H9 (cell line): ENCODE measurements around the gene SMPX. TPM values are rescaled to one million over a fixed set of nuclear protein-coding genes. Genes with fewer than 3 reads are reported as not detected.

Experiments
- DNase-seq: peaks from one replicate; pipeline ENCODE4 v3.0.0-alpha.2; 2017
- H2AFZ ChIP-seq: one replicate; pipeline ENCODE4 v1.6.1; 2013; ENCODE audit warnings: mild to moderate bottlenecking, low read length, control low read depth, moderate library complexity
- H2AK5ac ChIP-seq: 2 replicates; pipeline ENCODE4 v1.6.1; 2013; ENCODE audit warnings: low read length, control low read depth, mixed read lengths; ENCODE audit not compliant: insufficient read length
- H2BK120ac ChIP-seq: one replicate; pipeline ENCODE4 v1.6.1; 2013; ENCODE audit warnings: low read depth, mild to moderate bottlenecking, low read length, control low read depth, inconsistent platforms; ENCODE audit not compliant: poor library complexity, severe bottlenecking
- H2BK12ac ChIP-seq: 2 replicates; pipeline ENCODE4 v1.6.1; 2013; ENCODE audit warnings: low read length, control low read depth, mixed read lengths, low read depth; ENCODE audit not compliant: insufficient read length
- H2BK15ac ChIP-seq: 2 replicates; pipeline ENCODE4 v1.6.1; 2013; ENCODE audit warnings: low read depth, low read length, control low read depth
- H2BK20ac ChIP-seq: one replicate; pipeline ENCODE4 v1.6.1; 2013; ENCODE audit warnings: low read depth, mild to moderate bottlenecking, low read length, control low read depth, inconsistent platforms; ENCODE audit not compliant: poor library complexity, severe bottlenecking
- H2BK5ac ChIP-seq: 2 replicates; pipeline ENCODE4 v1.6.1; 2013; ENCODE audit warnings: low read length, control low read depth, mixed read lengths; ENCODE audit not compliant: insufficient read length
- H3K14ac ChIP-seq: 2 replicates; pipeline ENCODE4 v1.6.1; 2013; ENCODE audit warnings: low read length, control low read depth; ENCODE audit not compliant: insufficient read depth
- H3K18ac ChIP-seq: 2 replicates; pipeline ENCODE4 v1.6.1; 2013; ENCODE audit warnings: low read depth, mild to moderate bottlenecking, mixed read lengths, low read length, control low read depth; ENCODE audit not compliant: insufficient read length
- H3K23ac ChIP-seq: 2 replicates; pipeline ENCODE4 v1.6.1; 2013; ENCODE audit warnings: low read length, control low read depth, mixed read lengths, low read depth; ENCODE audit not compliant: insufficient read length
- H3K23me2 ChIP-seq: 2 replicates; pipeline ENCODE4 v1.6.1; 2013; ENCODE audit warnings: low read depth, mild to moderate bottlenecking, mixed read lengths, low read length, control low read depth; ENCODE audit not compliant: insufficient read length, poor library complexity, severe bottlenecking
- H3K27ac ChIP-seq: 2 replicates; pipeline ENCODE4 v1.5.1; 2013; ENCODE audit warnings: low read length, control low read depth, mixed read lengths, low read depth; ENCODE audit not compliant: insufficient read length
- H3K27me3 ChIP-seq: 2 replicates; pipeline ENCODE4 v1.6.1; 2013; ENCODE audit warnings: low read length, control low read depth, inconsistent platforms; ENCODE audit not compliant: insufficient read depth
- H3K4ac ChIP-seq: 2 replicates; pipeline ENCODE4 v1.6.1; 2013; ENCODE audit warnings: low read depth, mild to moderate bottlenecking, control low read depth, inconsistent platforms, low read length, moderate library complexity
- H3K4me1 ChIP-seq: 2 replicates; pipeline ENCODE4 v1.6.1; 2013; ENCODE audit warnings: low read length, control low read depth, inconsistent platforms; ENCODE audit not compliant: insufficient read depth
- H3K4me2 ChIP-seq: 2 replicates; pipeline ENCODE4 v1.6.1; 2013; ENCODE audit warnings: low read length, control low read depth, mixed read lengths; ENCODE audit not compliant: insufficient read length, insufficient read depth
- H3K56ac ChIP-seq: 2 replicates; pipeline ENCODE4 v1.6.1; 2013; ENCODE audit warnings: low read depth, mild to moderate bottlenecking, mixed read lengths, low read length, control low read depth; ENCODE audit not compliant: insufficient read length
- H3K79me1 ChIP-seq: 2 replicates; pipeline ENCODE4 v1.6.1; 2013; ENCODE audit warnings: low read depth, mild to moderate bottlenecking, moderate library complexity, low read length, control low read depth, inconsistent platforms; ENCODE audit not compliant: insufficient read depth, poor library complexity, severe bottlenecking
- H3K79me2 ChIP-seq: 2 replicates; pipeline ENCODE4 v1.6.1; 2013; ENCODE audit warnings: low read length, control low read depth, inconsistent platforms; ENCODE audit not compliant: insufficient read depth
- H3K9ac ChIP-seq: 2 replicates; pipeline ENCODE4 v1.6.1; 2013; ENCODE audit warnings: low read length, control low read depth, mixed read lengths; ENCODE audit not compliant: insufficient read length; ENCODE audit errors: extremely low read depth
- H3K9me3 ChIP-seq: one replicate; pipeline ENCODE4 v1.6.1; 2013; ENCODE audit warnings: low read depth, low read length, inconsistent platforms; ENCODE audit not compliant: control insufficient read depth
- H3T11ph ChIP-seq: one replicate; pipeline ENCODE4 v1.6.1; 2013; ENCODE audit warnings: mild to moderate bottlenecking, low read length, control low read depth, inconsistent platforms
- H4K20me1 ChIP-seq: one replicate; pipeline ENCODE4 v1.6.1; 2013; ENCODE audit not compliant: control insufficient read depth, insufficient read length, insufficient read depth
- H4K5ac ChIP-seq: 2 replicates; pipeline ENCODE4 v1.6.1; 2013; ENCODE audit warnings: low read depth, mild to moderate bottlenecking, mixed read lengths, low read length, control low read depth; ENCODE audit not compliant: insufficient read length
- H4K8ac ChIP-seq: replicated peaks from 2 replicates; pipeline ENCODE4 v1.6.1; 2013; ENCODE audit warnings: low read length, control low read depth, mixed read lengths, low read depth; ENCODE audit not compliant: insufficient read length
- H4K91ac ChIP-seq: 2 replicates; pipeline ENCODE4 v1.6.1; 2013; ENCODE audit warnings: low read depth, mild to moderate bottlenecking, moderate library complexity, mixed read lengths, low read length, control low read depth; ENCODE audit not compliant: insufficient read length
- H3K27ac Mint-ChIP-seq, 3 experiments: 2 replicates in 2 of 3; 3 replicates in 1 of 3; pipeline ENCODE4 v1.8.0; 2020 to 2021; ENCODE audit warnings: mixed read lengths in 3 of 3, mild to moderate bottlenecking in 1 of 3, moderate library complexity in 1 of 3
- H3K27me3 Mint-ChIP-seq: 2 replicates; pipeline ENCODE4 v1.8.0; 2021; ENCODE audit warnings: low read depth, mild to moderate bottlenecking, moderate library complexity, mixed read lengths
- H3K36me3 Mint-ChIP-seq, 3 experiments: 2 replicates in 2 of 3; 3 replicates in 1 of 3; pipeline ENCODE4 v1.8.0; 2020 to 2021; ENCODE audit warnings: low read depth in 3 of 3, mixed read lengths in 3 of 3; ENCODE audit not compliant: insufficient read depth in 1 of 3
- H3K4me1 Mint-ChIP-seq, 2 experiments: 2 replicates each; pipeline ENCODE4 v1.8.0; 2020; ENCODE audit warnings: mixed read lengths in 2 of 2
- H3K4me3 Mint-ChIP-seq, 2 experiments: 2 replicates in 1 of 2; 3 replicates in 1 of 2; pipeline ENCODE4 v1.8.0; 2020 to 2021; ENCODE audit warnings: mild to moderate bottlenecking in 2 of 2, mixed read lengths in 2 of 2, moderate library complexity in 1 of 2
- H3K9me3 Mint-ChIP-seq, 2 experiments: 2 replicates in 1 of 2; 3 replicates in 1 of 2; pipeline ENCODE4 v1.8.0; 2020; ENCODE audit warnings: mild to moderate bottlenecking in 2 of 2, mixed read lengths in 2 of 2, moderate library complexity in 1 of 2
- CTCF ChIP-seq: fragments of 200-600 bp; sonication (generic); conservative IDR thresholded peaks from 3 replicates; pipeline ENCODE4 v1.8.0; 2021; ENCODE audit warnings: antibody characterized with exemption, mild to moderate bottlenecking
- WGBS: extraction: QIAGEN DNeasy Blood & Tissue Kit; methylation state at CpG from one replicate; pipeline ENCODE4 v1.1.7; 2013; ENCODE audit warnings: missing lambda C conversion rate, low lambda C conversion rate, mixed read lengths; ENCODE audit not compliant: insufficient read length; ENCODE audit errors: extremely low coverage; 5-methylcytosine and 5-hydroxymethylcytosine counted together
- total RNA-seq: library from RNA; stranded (reverse); gene quantifications from 2 replicates; pipeline ENCODE4 v1.2.1, GENCODE V29; 2021

The SMPX gene
- total RNA-seq, 1 experiment from 2014 or later = not detected

- no peaks in the 10 kb centered on the region for H3K9me3 ChIP-seq
- no peak overlapping the region for H4K91ac ChIP-seq
- peaks cover 62 to 64% of the 10 kb centered on the region in 2 experiments for H3K4me1 Mint-ChIP-seq
- H3K27me3 ChIP-seq = no peaks in the 10 kb centered on the region
- no peak overlapping the region for H2BK5ac ChIP-seq
- H3K14ac ChIP-seq = no peak overlapping the region
- no peak overlapping the region for H3K56ac ChIP-seq
- no peak overlapping the region for H3K4me2 ChIP-seq
- no peak overlapping the region for H4K5ac ChIP-seq
- peaks cover 5% of the 10 kb centered on the region; the same call in 1 of the 2 replicates for H3K4me1 ChIP-seq
- H2AK5ac ChIP-seq = no peak overlapping the region
- H4K20me1 ChIP-seq = no peaks in the 10 kb centered on the region
- H3K79me2 ChIP-seq = no peaks in the 10 kb centered on the region
- H2AFZ ChIP-seq = no peak overlapping the region
- no peak overlapping the region for H2BK120ac ChIP-seq
- H3K18ac ChIP-seq = no peak overlapping the region
- no peak overlapping the region for H3K27ac Mint-ChIP-seq
- no peaks in the 10 kb centered on the region for H3K79me1 ChIP-seq
- TF ChIP-seq CTCF = no peak
- H3K36me3 Mint-ChIP-seq = no peaks in the 10 kb centered on the region; a peak in 1 of 7 replicates
- H3K23me2 ChIP-seq = no peaks in the 10 kb centered on the region
- no peak overlapping the region for H3K9ac ChIP-seq
- H2BK20ac ChIP-seq = no peak overlapping the region
- no peak overlapping the region for H4K8ac ChIP-seq
- H2BK15ac ChIP-seq = no peak overlapping the region
- H3K9me3 Mint-ChIP-seq = peaks cover 0 to 10% of the 10 kb centered on the region in 2 experiments; a peak in 2 of 5 replicates
- H3K27me3 Mint-ChIP-seq = no peaks in the 10 kb centered on the region; the same call in 1 of the 2 replicates
- no peak overlapping the region for H3K23ac ChIP-seq
- H3T11ph ChIP-seq = no peak overlapping the region
- no peak overlapping the region for H3K27ac ChIP-seq
- no peak overlapping the region for H3K4ac ChIP-seq
- WGBS = no CpG with 5 or more reads among the region's 3 CpGs
- DNase-seq = no peak
- no peak overlapping the region for H2BK12ac ChIP-seq
- no peak overlapping the region for H3K4me3 Mint-ChIP-seq
These were observed 13.9 kb downstream of the SMPX start for GRCh38 chrX:21744060-21744459.
